NCI-H2081 (cell line): ENCODE data around the gene BPIFB6.

Experiments
- DNase-seq, 2 experiments: peaks; one replicate each; lab custom pipeline; 2025; lab: John Stamatoyannopoulos, UW

BPIFB6 gene

DNA sequence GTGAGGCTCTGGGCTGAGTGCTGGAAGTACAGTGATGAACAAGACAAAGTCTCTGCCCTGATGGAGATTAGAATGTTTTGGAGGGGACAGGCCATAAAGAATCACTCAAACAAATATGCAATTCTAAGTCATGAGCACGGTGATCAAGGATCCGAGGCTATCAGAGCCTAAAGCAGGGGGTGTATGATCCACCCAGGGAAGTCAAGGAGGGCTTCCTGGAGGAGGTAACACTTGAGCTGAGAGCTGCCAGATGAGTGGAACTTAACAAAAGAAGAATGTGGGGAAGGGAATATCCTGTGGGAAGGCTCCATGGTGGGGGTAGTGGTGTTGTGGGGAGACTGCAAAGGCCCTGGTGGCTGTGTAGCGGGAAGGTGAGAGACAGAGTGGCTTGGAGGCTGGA, 60.2 kb downstream of the BPIFB6 start:
- DNase-seq: no peak

DNA sequence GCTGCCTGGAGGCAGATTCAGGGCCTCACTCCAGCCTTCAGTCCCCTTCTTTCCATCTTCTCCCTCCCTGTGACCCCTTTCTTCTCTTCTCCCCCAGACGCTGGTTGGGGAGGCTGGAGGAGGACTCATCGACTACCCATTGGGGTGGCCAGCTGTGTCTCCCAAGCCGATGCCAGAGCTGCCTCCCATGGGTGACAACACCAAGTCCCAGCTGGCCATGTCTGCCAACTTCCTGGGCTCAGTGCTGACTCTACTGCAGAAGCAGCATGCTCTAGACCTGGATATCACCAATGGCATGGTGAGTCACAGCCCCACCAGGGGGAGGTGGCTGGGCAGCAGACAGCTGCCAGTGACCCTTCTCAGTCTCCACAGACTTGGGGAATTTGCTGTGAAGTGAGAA, 60.9 kb downstream of the BPIFB6 start:
- DNase-seq: no peak

DNA sequence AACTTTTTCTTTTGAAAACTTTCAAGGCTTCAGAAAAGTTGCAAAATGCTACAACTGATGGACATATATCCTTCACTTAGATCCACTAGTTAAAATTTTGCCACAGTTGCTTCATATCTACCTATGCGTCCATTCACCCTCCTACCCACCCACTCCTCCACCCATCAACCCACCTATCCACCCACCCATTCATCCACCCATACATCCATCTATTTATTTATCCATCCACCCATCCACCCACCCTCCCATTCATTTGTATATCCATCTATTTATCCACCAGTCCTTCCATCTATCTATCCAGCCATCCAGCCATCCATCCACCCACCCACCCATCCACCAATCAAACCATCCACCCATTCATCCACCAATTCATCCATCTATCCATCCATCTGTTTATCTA, 61.6 kb downstream of the BPIFB6 start:
- no peak for DNase-seq

DNA sequence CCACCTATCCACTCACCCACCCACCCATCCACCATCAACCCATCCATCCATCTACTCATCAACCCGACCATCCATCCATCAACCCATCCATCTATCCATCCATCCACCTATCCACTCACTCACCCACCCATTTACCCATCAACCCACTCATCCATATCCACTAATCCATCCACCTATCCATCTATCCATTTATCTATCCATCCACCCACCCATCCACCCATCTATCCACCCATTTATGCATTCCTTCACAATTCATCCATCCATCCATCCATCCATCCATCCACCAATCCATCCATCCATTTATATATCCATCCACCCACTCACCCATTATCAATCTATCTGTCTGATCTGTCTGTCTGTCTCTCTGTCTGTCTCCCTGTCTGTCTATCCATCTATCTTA, 62.1 kb downstream of the BPIFB6 start:
- no peak for DNase-seq
